ENCODE data around the gene NHERF1.

The NHERF1 gene

GRCh38 chr17:74748529-74749278 lies at the start of gene NHERF1:
TSS of gene NHERF1 (plus strand) at chr17:74748628. CDS start at chr17:74748847, 219 bp downstream.
- Histone ChIP-seq H3K27ac (no peak within 1 kb of the TSS), H3K4me3 (ENCODE audit: low read depth, low read length) (peak within 1 kb of the TSS; percentile 69), H3K27me3 (replicated peaks) (no peaks in the 10 kb centered on the region), H3K36me3 (replicated peaks) (no peaks in the 10 kb centered on the region)
- DNase-seq: peak; percentile 82
- TF ChIP-seq, protein P1, sequence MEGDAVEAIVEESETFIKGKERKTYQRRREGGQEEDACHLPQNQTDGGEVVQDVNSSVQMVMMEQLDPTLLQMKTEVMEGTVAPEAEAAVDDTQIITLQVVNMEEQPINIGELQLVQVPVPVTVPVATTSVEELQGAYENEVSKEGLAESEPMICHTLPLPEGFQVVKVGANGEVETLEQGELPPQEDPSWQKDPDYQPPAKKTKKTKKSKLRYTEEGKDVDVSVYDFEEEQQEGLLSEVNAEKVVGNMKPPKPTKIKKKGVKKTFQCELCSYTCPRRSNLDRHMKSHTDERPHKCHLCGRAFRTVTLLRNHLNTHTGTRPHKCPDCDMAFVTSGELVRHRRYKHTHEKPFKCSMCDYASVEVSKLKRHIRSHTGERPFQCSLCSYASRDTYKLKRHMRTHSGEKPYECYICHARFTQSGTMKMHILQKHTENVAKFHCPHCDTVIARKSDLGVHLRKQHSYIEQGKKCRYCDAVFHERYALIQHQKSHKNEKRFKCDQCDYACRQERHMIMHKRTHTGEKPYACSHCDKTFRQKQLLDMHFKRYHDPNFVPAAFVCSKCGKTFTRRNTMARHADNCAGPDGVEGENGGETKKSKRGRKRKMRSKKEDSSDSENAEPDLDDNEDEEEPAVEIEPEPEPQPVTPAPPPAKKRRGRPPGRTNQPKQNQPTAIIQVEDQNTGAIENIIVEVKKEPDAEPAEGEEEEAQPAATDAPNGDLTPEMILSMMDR (IDR thresholded peaks at IDR 0.05; ENCODE audit: low read depth, low read length, missing control alignments): peak; percentile 14
- in situ Hi-C loops (cut with HindIII; ENCODE audit: low pct_ligation_motif_present, low sequenced_read_pairs): no loop called here

DNA sequence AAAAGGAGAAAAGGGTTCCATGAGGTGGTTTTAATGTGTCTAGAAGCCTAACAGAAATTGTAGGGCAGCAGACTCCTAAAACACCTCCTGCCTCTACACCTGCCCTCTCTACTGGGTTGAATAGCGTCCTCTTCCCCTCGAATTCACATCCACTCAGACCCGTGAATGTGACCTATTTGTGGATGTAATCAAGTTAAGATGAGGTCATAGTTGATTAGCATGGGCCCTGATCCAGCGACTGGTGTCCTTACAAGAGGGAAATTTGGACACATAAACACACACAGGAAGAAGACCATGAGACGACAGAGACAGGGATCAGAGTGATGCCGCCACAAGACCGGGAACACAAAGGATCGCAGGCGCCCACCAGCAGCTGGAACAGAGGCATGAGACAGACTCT lies 49.2 kb upstream of the NHERF1 start:
- Histone ChIP-seq H3K4me3 (ENCODE audit: low read depth, low read length) (no peak overlapping the region), H3K27me3 (replicated peaks) (no peaks in the 10 kb centered on the region), H3K27ac (no peak overlapping the region), H3K36me3 (replicated peaks) (no peaks in the 10 kb centered on the region)
- DNase-seq: no peak
- in situ Hi-C loops (cut with HindIII; ENCODE audit: low pct_ligation_motif_present, low sequenced_read_pairs): no loop called here
- TF ChIP-seq, protein P1 (IDR thresholded peaks at IDR 0.05; ENCODE audit: low read depth, low read length, missing control alignments): no peak

GRCh38 chr17:74702116-74702871 lies 46.1 kb upstream of the NHERF1 start:
- H3K36me3 ChIP-seq (replicated peaks): no peaks in the 10 kb centered on the region
- DNase-seq: no peak
- no peaks in the 10 kb centered on the region for H3K27me3 ChIP-seq (replicated peaks)
- in situ Hi-C loops (cut with HindIII; ENCODE audit: low pct_ligation_motif_present, low sequenced_read_pairs): no loop called here
- no peak overlapping the region for H3K4me3 ChIP-seq (ENCODE audit: low read depth, low read length)
- TF ChIP-seq, protein P1 (IDR thresholded peaks at IDR 0.05; ENCODE audit: low read depth, low read length, missing control alignments): no peak
- no peak overlapping the region for H3K27ac ChIP-seq

GRCh38 chr17:74703311-74703710 lies 45.1 kb upstream of the NHERF1 start:
- H3K36me3 ChIP-seq (replicated peaks): no peaks in the 10 kb centered on the region
- TF ChIP-seq, protein P1 (IDR thresholded peaks at IDR 0.05; ENCODE audit: low read depth, low read length, missing control alignments): no peak
- H3K27ac ChIP-seq: no peak overlapping the region
- H3K27me3 ChIP-seq (replicated peaks): no peaks in the 10 kb centered on the region
- H3K4me3 ChIP-seq (ENCODE audit: low read depth, low read length): no peak overlapping the region
- no peak for DNase-seq
- in situ Hi-C loops (cut with HindIII; ENCODE audit: low pct_ligation_motif_present, low sequenced_read_pairs): no loop called here

- DNase-seq: no peak
- in situ Hi-C loops (cut with HindIII; ENCODE audit: low pct_ligation_motif_present, low sequenced_read_pairs): no loop called here
These were observed 43.9 kb upstream of the NHERF1 start for GRCh38 chr17:74704544-74704943.

More at GRCh38 chr17:74704544-74704943, 43.9 kb upstream of the NHERF1 start:
- H3K36me3 ChIP-seq (replicated peaks): no peaks in the 10 kb centered on the region
- H3K27me3 ChIP-seq (replicated peaks): no peaks in the 10 kb centered on the region
- no peak overlapping the region for H3K4me3 ChIP-seq (ENCODE audit: low read depth, low read length)
- TF ChIP-seq, protein P1 (IDR thresholded peaks at IDR 0.05; ENCODE audit: low read depth, low read length, missing control alignments): no peak
- no peak overlapping the region for H3K27ac ChIP-seq

Data from brain microvascular endothelial cell (primary cell).